ENCODE measurements around the gene MAP2K2. TPM values are rescaled to one million over a fixed set of nuclear protein-coding genes. Genes with fewer than 3 reads are reported as not detected.

The MAP2K2 gene
- total and polyA plus RNA-seq, 9 of the 15 experiments (the other 6 are each of a cell fraction or from before 2014, with no cell fraction given): 1.0 to 151 (median 58.3) TPM

GRCh38 chr19:4066176-4066606 lies 57.7 kb downstream of the MAP2K2 start (continued):
- TF ChIP-seq ILK (tag; IDR thresholded peaks at IDR 0.05; ENCODE audit: borderline replicate concordance, low read depth) (no peak), RBFOX2 (IDR thresholded peaks at IDR 0.05; ENCODE audit: low read depth, low read length) (peak; percentile 72), ZNF740 (CRISPR knock-in tag; IDR thresholded peaks at IDR 0.05) (peak; percentile 82), ZNF740 (tag; IDR thresholded peaks at IDR 0.05) (no peak), RBM22 (IDR thresholded peaks at IDR 0.05; ENCODE audit: low read depth, low read length, poor library complexity, severe bottlenecking) (no peak), SUPT5H (IDR thresholded peaks at IDR 0.05) (peak; percentile 58), FOXK1 (CRISPR knock-in tag; IDR thresholded peaks at IDR 0.05; ENCODE audit: borderline replicate concordance) (no peak), ZNF507 (tag; conservative IDR thresholded peaks at IDR 0.05) (no peak), RBBP5 (IDR thresholded peaks at IDR 0.05; ENCODE audit: borderline replicate concordance, insufficient read depth, low read length, poor library complexity, severe bottlenecking) (peak; percentile 49), MYBL2 (IDR thresholded peaks at IDR 0.05; ENCODE audit: low read depth) (no peak), MYBL2 (CRISPR knock-in tag; IDR thresholded peaks at IDR 0.05; ENCODE audit: borderline replicate concordance) (no peak), XRCC5 (IDR thresholded peaks at IDR 0.05; ENCODE audit: low read depth, low read length) (no peak), HEY1 (CRISPR knock-in tag; IDR thresholded peaks at IDR 0.05; ENCODE audit: borderline replicate concordance) (no peak), ZNF263 (CRISPR knock-in tag; IDR thresholded peaks at IDR 0.05; ENCODE audit: borderline replicate concordance) (no peak), ZNF586 (CRISPR knock-in tag; conservative IDR thresholded peaks at IDR 0.05) (no peak), MLLT1 (IDR thresholded peaks at IDR 0.05) (peak in 1 of 2 experiments; percentile 16; a peak in 1 of 4 replicates), RCOR1 (IDR thresholded peaks at IDR 0.05; ENCODE audit: borderline replicate concordance in 1 of 2, low read depth in 2 of 2, low read length in 2 of 2) (no peak), SOX6 (IDR thresholded peaks at IDR 0.05) (no peak), ETV5 (CRISPR knock-in tag; IDR thresholded peaks at IDR 0.05; ENCODE audit: low read depth) (no peak), SMARCA4 (IDR thresholded peaks at IDR 0.05) (no peak), HOXB6 (CRISPR knock-in tag; IDR thresholded peaks at IDR 0.05; ENCODE audit: borderline replicate concordance) (no peak), ZBTB7A (IDR thresholded peaks at IDR 0.05; ENCODE audit: borderline replicate concordance, control insufficient read depth, low read depth, low read length) (peak; percentile 91), POLR2G (IDR thresholded peaks at IDR 0.05; ENCODE audit: low read depth, low read length) (no peak), FOXM1 (IDR thresholded peaks at IDR 0.05; ENCODE audit: low read depth) (no peak), FOXM1 (CRISPR knock-in tag; IDR thresholded peaks at IDR 0.05; ENCODE audit: low read depth) (no peak), RNF219 (CRISPR knock-in tag; IDR thresholded peaks at IDR 0.05) (no peak), SMARCE1 (IDR thresholded peaks at IDR 0.05) (no peak)
